Suppressor macrophage treated with lipopolysaccharide for 4 hours (primary cell): ENCODE data around the gene NT5DC3.

ENCODE experiments used
- DNase-seq: peaks from one replicate; pipeline ENCODE4 v3.0.0-alpha.2; 2020

The NT5DC3 gene

DNA sequence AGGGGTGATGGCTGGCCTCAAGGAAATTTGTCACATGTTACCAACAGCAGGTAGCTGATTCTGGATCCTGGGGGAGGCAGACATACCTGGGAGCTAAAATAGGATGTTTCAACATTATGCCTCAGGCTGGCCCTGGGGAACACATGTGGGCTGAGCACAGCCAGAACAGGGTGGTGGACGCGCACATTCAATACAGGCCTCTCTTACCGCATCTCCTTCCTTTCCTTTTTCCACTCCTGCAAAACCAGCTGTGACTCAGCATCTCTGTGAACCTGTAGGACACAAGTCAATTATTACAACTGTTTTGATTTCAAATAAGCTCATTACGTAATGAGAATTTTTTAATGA is 61.0 kb downstream of the NT5DC3 start:
- DNase-seq, result no peak

- no peak for DNase-seq
These were observed 61.5 kb downstream of the NT5DC3 start for GRCh38 chr12:103779410-103780092.

- no peak for DNase-seq
These were observed 62.3 kb downstream of the NT5DC3 start for GRCh38 chr12:103778781-103779180.

DNA sequence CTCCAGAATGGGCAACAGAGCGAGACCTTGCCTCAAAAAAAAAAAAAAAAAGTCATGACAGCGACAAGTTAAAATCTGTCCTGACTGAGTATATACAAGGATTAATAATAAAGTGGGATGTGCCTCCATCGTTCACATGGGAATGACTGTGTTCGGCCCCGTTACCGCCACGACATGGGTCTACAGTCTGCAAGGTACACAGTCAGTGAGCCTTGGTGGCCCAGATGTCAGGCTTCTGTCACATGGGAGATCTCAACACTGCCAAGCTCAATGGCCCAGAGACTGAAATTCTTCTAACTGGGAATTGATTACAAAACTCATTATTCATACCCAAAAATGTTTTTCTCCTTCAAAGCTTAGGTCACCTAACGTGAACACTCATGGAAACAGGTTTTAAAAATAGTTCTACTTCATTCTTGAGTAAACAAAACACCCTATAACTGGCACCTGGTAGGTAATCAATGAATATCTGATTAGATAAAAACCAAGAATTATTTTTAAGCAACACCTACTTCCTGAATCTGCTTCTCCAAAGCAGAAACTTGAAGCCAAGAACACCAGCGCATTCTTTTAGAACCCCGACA is 66.0 kb downstream of the NT5DC3 start:
- DNase-seq, result no peak

DNA sequence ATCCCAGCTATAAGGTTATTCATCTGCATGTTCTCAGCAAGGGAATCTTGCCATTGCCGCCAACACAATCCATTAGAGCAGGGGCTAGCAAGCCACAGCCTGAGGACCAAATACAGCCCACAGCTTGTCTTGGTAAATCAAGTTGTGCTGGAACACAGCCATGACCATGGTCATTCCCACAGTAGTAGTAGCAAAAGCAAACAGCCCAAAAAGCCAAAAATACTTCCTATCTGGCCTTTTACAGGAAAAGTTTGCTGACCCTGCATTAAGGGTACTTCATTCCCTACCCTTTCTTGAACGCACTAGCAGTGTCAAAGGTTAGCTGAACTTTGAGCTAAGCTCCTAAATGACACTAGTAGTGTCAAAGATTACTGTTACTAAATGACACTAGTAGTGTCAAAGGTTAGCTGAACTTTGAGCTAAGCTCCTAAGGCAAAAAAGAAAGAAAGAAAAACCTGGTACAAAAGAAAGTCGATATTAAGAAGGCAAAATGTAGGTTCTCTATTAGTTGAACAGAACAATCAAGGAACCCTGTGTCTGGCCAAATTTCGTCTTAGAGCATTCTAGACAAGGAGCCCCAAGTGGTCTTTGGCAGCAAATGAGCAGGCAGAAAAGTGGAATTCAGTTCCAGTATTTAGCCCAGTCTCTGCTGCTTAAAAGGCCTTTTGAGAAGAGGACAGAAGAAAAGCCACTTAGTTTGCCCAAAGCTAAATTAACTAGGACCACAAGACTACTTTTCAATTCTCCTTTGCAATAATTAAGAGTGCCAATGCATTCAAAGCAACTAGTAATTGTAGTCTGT is 67.7 kb downstream of the NT5DC3 start:
- DNase-seq, result no peak

GRCh38 chr12:103772367-103773108 is 68.5 kb downstream of the NT5DC3 start:
- DNase-seq, result no peak

- DNase-seq, result peak; percentile 52
These were observed 69.6 kb downstream of the NT5DC3 start for GRCh38 chr12:103771466-103771865.

GRCh38 chr12:103769240-103769945 is 71.6 kb downstream of the NT5DC3 start:
- DNase-seq, result no peak

- DNase-seq, result no peak
These were observed 72.4 kb downstream of the NT5DC3 start for GRCh38 chr12:103768467-103769123.

DNA sequence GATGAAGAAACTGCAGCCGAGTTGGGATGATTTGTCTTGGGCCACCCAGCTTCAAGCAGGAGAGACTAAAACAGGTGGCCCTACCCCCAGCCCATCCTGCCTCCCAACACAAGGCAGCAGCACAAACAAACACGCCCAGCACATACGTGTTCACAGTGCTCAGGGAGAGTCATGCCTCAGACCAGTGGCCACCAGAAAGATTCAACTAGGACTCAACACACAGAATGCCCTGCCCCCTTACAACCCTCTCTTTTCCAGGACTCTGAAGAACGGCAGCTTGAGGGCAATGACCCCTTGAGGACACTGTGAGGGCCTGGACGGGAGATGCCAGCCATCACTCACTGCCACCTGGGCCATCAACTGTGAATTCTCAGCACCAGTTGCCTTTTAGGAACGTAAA is 75.0 kb downstream of the NT5DC3 start:
- DNase-seq, result no peak

DNA sequence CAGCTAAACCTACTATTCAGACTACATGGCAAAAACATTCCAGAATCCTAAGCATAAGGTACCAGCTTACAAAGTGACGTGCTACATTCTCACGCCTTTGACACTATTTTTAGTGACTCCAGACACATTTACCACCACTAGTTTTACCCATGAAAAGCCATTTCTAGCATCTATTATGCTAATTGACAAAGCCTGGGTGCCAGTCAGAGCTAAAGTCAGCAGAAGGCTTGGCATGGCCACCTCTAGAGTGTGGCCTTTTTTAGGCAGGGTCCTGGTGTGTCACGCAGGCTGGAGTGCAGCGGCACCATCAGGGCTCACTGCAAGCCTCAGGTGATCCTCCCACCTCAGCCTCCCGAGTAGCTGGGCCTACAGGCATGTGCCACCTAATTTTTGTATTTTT is 75.7 kb downstream of the NT5DC3 start:
- DNase-seq, result no peak

- no peak for DNase-seq
These were observed 78.6 kb downstream of the NT5DC3 start for GRCh38 chr12:103762473-103762872.

DNA sequence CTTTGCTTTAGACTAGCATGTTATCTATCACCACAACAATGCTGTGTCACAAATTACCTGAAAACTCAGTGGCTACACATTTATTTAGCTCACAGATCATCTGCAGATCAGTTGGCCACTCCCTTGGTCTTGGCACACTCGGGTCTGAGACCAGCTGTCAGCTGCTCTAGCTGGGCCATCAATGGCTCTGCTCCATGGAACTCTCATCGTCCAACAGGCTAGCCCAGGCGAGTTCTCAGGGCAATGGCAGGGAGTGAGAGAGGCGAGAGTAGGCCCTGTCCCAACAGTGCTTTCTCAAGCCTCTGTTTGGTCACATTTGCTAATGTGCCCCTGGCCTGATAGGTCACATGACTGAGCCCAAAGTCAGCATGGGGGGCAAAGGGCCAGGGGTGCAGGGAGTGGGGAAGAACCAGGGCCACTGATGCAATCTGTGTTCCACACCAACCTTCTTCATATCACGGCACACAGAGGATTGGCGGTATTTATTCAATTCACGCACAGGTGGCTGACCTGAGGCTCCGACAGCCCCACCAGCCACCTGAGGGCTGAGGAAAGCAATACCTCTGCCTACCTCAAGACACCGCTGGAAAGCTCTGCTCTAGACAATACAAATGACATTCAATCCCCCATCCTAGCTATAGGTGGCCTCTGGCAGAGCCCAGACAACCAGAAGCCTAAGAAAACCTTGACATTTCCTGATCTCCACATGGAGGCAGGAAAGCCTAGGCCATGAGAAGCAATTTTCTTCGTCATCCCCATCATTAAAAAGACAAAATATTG is 82.5 kb downstream of the NT5DC3 start:
- no peak for DNase-seq

- DNase-seq, result no peak
These were observed 83.8 kb downstream of the NT5DC3 start for GRCh38 chr12:103757248-103757647.

DNA sequence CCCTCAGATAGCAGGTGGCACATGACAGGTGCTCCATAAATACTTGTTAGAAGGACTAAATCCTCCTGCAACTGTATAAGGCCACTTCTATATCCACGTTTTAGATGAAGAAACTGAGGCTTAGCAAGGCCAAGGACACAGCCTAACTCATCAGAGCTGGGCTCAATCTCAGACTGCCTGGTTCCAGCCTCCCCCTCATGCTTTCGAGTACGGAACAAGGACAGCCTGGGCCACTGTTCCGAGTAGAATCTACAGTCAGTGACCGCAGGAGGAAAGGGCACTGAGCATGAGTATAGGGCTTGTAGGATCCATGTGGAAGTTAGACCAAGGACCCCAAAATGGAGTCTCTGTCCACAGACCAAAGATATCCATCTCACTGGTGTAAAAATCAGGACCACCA is 84.6 kb downstream of the NT5DC3 start:
- no peak for DNase-seq

- no peak for DNase-seq
These were observed 85.6 kb downstream of the NT5DC3 start for GRCh38 chr12:103755425-103755824.

DNA sequence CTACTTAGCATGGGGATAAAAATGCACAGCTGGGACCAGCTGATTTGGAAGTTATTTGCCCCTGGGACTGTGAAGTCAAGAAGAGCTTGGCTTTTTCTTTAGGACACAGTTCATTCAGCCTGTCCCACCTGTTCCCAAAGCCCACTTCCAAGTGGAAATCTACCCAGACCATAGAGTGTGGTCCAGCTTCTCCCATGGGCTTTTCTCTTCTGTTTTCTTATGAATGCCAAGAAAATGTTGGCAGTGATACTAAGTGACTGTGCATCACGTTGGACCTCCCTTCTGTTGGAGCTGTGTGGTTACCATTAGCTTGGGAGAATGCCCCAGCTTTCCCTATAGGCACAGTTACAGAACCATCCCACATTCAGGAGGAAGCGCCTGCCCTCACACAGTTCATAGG is 89.4 kb downstream of the NT5DC3 start:
- no peak for DNase-seq

GRCh38 chr12:103751171-103751570 is 89.9 kb downstream of the NT5DC3 start:
- DNase-seq, result no peak

DNA sequence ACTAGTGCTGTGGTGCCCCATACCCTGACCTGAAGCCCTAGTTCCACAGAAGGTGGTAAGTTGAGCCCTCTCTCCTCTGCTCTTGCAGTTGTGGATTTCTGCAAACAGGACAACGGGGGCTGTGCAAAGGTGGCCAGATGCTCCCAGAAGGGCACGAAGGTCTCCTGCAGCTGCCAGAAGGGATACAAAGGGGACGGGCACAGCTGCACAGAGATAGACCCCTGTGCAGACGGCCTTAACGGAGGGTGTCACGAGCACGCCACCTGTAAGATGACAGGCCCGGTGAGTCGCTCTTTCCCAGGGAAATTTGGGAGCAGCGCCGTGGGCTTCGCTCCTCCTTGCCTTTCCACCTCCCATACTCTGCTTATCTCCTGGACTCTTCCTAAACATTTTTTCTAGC is 92.2 kb downstream of the NT5DC3 start:
- no peak for DNase-seq

DNA sequence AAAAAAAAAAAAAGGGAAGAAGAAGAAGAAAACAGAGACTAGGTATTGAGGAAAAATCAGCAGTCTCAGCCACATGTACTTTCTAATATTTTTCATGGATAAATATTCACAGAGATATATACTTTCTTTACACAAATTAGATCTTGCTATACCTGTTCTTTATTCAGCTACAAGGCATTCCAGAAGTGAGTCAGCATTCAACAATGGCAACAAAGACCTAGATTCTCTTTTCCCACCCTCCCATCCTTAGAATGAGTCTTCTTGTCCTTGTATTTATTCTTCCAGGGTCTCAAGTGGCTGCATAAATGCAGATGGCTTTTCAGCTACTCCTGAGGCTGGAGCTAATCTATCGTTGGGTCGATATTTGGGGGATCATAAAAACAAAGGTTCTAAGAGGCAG is 93.0 kb downstream of the NT5DC3 start:
- DNase-seq, result no peak

GRCh38 chr12:103745962-103746361 is 95.1 kb downstream of the NT5DC3 start:
- no peak for DNase-seq

GRCh38 chr12:103743788-103744187 is 97.2 kb downstream of the NT5DC3 start:
- no peak for DNase-seq
